Uterus (tissue), 2 donors: ENCODE results near the gene EPM2A.

Source experiments
- POLR2A ChIP-seq, 2 donors: fragments of 450-650 bp; IDR thresholded peaks; one replicate each; pipeline ENCODE4 v1.6.1; 2016; ENCODE audit warnings: antibody characterized with exemption in 2 of 2, mild to moderate bottlenecking in 1 of 2, moderate library complexity in 1 of 2
- TF ChIP-seq, protein P1 (sequence below), 4 experiments: fragments of 200-600 bp in 2 of 4; fragments of 450-650 bp in 2 of 4; sonication (generic) in 2 of 4; IDR thresholded peaks; one replicate each; pipeline ENCODE4 v1.5.1; 2016 to 2019; ENCODE audit warnings: antibody characterized with exemption in 4 of 4, mild to moderate bottlenecking in 2 of 4, moderate library complexity in 1 of 4

DNA sequence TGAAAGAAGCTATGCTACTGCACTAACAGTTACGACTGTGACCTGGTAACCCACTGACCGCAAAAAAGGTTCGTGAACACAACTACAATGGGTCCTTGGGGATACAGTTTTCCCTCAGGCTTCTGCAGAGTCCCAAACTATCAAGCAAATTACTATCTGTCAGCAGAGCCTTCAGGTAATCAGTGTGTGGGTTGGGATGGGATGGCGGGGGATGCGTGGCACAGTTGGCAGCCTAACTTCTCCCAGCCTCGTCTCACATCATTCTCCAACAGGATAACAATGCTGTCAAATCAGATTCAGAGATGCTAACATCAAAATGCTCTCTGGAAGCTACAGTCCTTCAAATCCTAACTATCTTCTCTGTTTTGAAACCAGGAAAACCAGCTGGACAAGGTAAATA is 102.3 kb downstream of the EPM2A start:
- TF ChIP-seq, protein P1, sequence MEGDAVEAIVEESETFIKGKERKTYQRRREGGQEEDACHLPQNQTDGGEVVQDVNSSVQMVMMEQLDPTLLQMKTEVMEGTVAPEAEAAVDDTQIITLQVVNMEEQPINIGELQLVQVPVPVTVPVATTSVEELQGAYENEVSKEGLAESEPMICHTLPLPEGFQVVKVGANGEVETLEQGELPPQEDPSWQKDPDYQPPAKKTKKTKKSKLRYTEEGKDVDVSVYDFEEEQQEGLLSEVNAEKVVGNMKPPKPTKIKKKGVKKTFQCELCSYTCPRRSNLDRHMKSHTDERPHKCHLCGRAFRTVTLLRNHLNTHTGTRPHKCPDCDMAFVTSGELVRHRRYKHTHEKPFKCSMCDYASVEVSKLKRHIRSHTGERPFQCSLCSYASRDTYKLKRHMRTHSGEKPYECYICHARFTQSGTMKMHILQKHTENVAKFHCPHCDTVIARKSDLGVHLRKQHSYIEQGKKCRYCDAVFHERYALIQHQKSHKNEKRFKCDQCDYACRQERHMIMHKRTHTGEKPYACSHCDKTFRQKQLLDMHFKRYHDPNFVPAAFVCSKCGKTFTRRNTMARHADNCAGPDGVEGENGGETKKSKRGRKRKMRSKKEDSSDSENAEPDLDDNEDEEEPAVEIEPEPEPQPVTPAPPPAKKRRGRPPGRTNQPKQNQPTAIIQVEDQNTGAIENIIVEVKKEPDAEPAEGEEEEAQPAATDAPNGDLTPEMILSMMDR (IDR thresholded peaks at IDR 0.05), result no peak
- TF ChIP-seq POLR2A (IDR thresholded peaks at IDR 0.05), result no peak
